Lower leg skin (tissue), 3 donors: ENCODE data around the gene DDX39A.

Experiments used
- POLR2A ChIP-seq, 2 donors: fragments of 450-650 bp; IDR thresholded peaks; one replicate each; pipeline ENCODE4 v1.6.1; 2016 to 2017; ENCODE audit warnings: antibody characterized with exemption in 2 of 2, mild to moderate bottlenecking in 1 of 2, moderate library complexity in 1 of 2
- TF ChIP-seq, protein P1 (sequence below), 3 donors: fragments of 450-650 bp; IDR thresholded peaks; one replicate each; pipeline ENCODE4 v1.5.1; 2016; ENCODE audit warnings: antibody characterized with exemption in 3 of 3, mild to moderate bottlenecking in 3 of 3, moderate library complexity in 2 of 3

DNA sequence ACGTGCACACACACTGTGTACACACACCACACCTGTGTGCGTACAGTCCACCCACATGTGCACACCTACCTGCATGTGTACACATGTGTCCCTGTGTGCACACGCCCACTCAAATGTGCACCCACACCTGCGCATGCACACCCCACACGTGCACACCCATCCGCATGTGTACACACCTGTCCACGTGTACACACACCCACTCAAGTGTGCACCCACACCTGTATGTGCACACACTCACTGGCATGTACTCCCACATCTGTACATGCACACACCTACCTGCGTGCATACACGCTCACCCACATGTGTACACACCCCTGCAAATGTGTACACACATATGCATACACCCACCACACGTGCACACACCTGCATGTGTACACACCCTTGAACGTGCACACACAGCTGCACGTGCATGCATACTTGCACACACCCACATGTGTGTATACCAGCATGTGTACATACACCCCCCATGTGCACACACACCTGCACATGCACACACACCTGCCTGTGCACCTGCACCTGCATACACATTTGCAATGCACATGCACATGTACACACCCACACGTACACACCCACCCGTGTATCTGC is 24.6 kb upstream of the DDX39A start:
- no peak for TF ChIP-seq POLR2A (IDR thresholded peaks at IDR 0.05)
- TF ChIP-seq, protein P1, sequence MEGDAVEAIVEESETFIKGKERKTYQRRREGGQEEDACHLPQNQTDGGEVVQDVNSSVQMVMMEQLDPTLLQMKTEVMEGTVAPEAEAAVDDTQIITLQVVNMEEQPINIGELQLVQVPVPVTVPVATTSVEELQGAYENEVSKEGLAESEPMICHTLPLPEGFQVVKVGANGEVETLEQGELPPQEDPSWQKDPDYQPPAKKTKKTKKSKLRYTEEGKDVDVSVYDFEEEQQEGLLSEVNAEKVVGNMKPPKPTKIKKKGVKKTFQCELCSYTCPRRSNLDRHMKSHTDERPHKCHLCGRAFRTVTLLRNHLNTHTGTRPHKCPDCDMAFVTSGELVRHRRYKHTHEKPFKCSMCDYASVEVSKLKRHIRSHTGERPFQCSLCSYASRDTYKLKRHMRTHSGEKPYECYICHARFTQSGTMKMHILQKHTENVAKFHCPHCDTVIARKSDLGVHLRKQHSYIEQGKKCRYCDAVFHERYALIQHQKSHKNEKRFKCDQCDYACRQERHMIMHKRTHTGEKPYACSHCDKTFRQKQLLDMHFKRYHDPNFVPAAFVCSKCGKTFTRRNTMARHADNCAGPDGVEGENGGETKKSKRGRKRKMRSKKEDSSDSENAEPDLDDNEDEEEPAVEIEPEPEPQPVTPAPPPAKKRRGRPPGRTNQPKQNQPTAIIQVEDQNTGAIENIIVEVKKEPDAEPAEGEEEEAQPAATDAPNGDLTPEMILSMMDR (IDR thresholded peaks at IDR 0.05), result no peak
